8988T (cell line): ENCODE results near the gene PPRC1.

Experiments
- DNase-seq: peaks from one replicate; pipeline ENCODE4 v3.0.0; 2011

The PPRC1 gene

DNA sequence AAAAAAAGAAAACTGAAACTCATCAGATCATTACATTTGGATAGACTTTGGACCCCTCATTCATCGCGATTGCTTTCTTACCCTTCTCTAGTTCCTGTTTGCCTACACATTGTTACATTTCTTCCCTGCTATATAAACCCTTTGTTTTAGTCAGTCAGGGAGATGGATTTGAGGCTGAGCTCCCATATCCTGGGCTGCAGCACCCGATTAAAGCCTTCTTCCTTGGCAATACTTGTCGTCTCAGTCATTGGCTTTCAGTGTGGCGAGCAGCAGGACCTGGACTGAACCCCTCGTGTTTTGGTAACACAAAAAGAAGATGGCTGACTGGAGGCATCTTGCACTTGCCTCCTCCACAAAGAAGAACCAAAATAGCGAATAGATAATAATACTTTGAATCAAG is 59.1 kb downstream of the PPRC1 start:
- DNase-seq, result no peak

DNA sequence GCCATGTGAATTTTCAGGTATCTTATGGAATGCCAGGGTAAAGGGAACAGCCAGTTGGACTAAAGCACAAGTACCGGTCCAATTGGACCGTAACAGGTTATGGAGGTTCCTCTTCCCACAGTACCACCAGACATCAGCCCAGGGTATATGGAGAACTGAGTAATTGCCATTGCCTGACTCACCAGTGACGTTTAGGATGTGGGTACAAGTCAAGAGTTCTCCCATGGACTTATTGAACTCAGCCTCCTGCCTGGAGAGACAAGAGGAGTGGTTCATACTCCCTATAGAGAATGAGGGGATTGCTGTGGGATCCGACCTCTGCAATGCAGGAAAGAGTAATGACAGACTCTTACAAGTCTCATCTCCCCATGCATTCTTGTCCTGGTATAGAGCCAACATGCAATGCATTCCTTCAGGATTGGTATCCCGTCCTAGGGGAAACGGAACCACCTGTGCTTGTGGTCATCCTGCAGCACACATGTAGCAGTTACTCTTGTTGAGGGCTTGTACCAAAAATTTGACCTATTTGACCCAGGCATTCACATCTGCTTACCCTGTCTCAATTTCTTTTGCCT is 62.5 kb downstream of the PPRC1 start:
- no peak for DNase-seq

DNA sequence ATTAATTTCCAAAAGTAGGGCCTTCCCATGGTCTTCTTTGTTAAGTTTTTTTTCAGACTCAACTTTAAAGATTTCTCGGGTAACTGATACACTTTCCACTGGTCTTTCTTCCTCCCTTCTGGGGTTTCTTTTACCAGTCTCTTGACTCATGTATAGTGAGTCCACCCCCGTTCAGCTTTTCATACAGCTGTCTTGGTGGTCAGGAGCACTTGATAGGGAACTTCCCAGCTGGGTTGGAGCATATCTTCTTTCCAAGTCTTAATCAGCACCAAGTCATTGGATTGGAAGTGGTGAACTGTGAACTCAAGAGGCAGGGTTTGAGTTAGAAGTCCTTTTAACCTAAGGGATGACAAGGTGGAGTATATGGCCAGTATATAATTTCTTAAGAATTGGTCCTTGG is 64.1 kb downstream of the PPRC1 start:
- DNase-seq, result no peak

- no peak for DNase-seq
These were observed 65.2 kb downstream of the PPRC1 start for GRCh38 chr10:102198027-102198426.
